ENCODE data around the gene C11orf97.

DNA sequence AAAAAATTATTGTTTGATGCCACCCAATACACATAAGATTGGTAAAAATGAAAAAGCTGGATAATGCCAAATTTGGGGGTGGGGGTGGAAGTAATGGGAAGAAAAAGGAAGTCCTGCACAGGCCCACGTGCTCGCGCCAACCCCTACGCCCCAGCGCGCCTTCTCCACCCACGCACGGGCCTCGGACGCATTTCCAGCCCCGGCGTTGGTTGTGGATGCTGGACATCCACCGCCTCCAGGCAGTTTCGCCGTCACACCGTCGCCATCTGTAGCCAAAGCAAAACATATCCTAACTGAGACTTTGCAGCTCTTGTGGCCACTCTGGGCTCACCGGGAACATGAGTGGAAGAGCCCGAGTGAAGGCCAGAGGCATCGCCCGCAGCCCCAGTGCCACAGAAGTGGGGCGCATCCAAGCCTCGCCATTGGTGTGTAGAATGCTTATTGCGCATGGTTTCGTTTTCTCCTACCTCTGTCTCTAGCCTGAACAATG lies 55.0 kb downstream of the C11orf97 start, which contains the start of gene PIWIL4:
- no peak for TF ChIP-seq CREB1 (IDR thresholded peaks at IDR 0.05; ENCODE audit: low read depth)
- no peak for TF ChIP-seq EGR1 (IDR thresholded peaks at IDR 0.05)
- TF ChIP-seq REST (IDR thresholded peaks at IDR 0.05; ENCODE audit: low read depth): no peak
- no peak for TF ChIP-seq EP300 (IDR thresholded peaks at IDR 0.05; ENCODE audit: borderline replicate concordance)
- no peak for TF ChIP-seq FOXM1 (IDR thresholded peaks at IDR 0.05; ENCODE audit: borderline replicate concordance, low read depth)
- no peak for TF ChIP-seq NFIC (IDR thresholded peaks at IDR 0.05)
- no peak for TF ChIP-seq USF1 (IDR thresholded peaks at IDR 0.05)
- no peak for TF ChIP-seq CEBPB (IDR thresholded peaks at IDR 0.05)

Measured in Ishikawa (cell line).